SK-N-MC (cell line): ENCODE data around the gene GAGE12F.
"Not testable (repeated sequence)": the region's sequence is repeated elsewhere in the genome, so short reads cannot be mapped to it uniquely, and the experiment has no call there.

ENCODE experiments used
- EZH2 ChIP-seq: fragments of 200-600 bp; sonication (generic); IDR thresholded peaks from one replicate; pipeline ENCODE4 v1.6.1; 2017; ENCODE audit warnings: antibody characterized with exemption
- FOXP2 ChIP-seq: optimal IDR thresholded peaks from 2 replicates; pipeline ENCODE3; 2011; ENCODE audit warnings: mild to moderate bottlenecking, moderate library complexity; ENCODE audit not compliant: insufficient read depth; ENCODE audit errors: extremely low read length, control extremely low read depth
- POLR2AphosphoS5 ChIP-seq: IDR thresholded peaks from 2 replicates; pipeline ENCODE4 v1.6.1; 2012; ENCODE audit warnings: mild to moderate bottlenecking, low read depth, low read length, borderline replicate concordance

DNA sequence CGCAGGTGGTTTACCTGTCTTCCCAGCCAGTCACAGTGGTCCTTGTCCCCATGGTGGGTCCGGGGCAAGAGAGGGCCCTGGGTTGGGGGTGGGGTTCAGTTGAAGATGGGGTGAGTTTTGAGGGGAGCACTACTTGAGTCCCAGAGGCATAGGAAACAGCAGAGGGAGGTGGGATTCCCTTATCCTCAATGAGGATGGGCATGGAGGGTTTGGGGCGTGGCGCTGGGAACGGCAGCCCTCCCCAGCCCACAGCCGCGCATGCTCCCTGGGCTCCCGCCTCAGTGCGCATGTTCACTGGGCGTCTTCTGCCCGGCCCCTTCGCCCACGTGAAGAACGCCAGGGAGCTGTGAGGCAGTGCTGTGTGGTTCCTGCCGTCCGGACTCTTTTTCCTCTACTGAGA is 9.7 kb upstream of the GAGE12F start, which contains the start of gene GAGE12E:
- TF ChIP-seq POLR2AphosphoS5, EZH2, FOXP2: not testable (repeated sequence)
